Endothelial cell of umbilical vein (primary cell): ENCODE measurements around the gene PTGFRN. TPM values are rescaled to one million over a fixed set of nuclear protein-coding genes. Genes with fewer than 3 reads are reported as not detected.

Source experiments
- BruUV-seq: library from RNA; stranded (reverse); fragments of 400-500 nt; replicated peaks from 2 replicates; lab custom pipeline; 2021; lab: Mats Ljungman, UMichigan
- CTCF ChIA-PET: fragments of 300-600, 350-600 bp; sonication (Branson Sonifier 250); formaldehyde crosslinking; loops from one replicate; lab custom pipeline; 2021; ENCODE audit warnings: antibody characterized with exemption, inconsistent platforms; lab: Charles Lee
- POLR2A ChIA-PET: fragments of 300-600, 350-600 bp; sonication (Branson Sonifier 250); formaldehyde crosslinking; loops from one replicate; lab custom pipeline; 2021; ENCODE audit warnings: antibody characterized with exemption, inconsistent platforms; lab: Charles Lee
- DNase-seq: peaks from one replicate; pipeline ENCODE4 v3.0.0-alpha.2; 2011; ENCODE audit warnings: low read depth, low spot score
- FAIRE-seq: peaks from 2 replicates; lab custom pipeline; 2011; peaks lifted over from hg19 to GRCh38; lab: Jason Lieb, UNC
- H2AFZ ChIP-seq: 2 replicates; pipeline ENCODE4 v1.6.0; 2012; ENCODE audit warnings: low read depth, low read length, control low read depth, inconsistent platforms
- H3K27ac ChIP-seq: 2 replicates; pipeline ENCODE4 v1.5.1; 2011; ENCODE audit warnings: low read depth, mild to moderate bottlenecking, control low read depth, low read length, moderate library complexity; ENCODE audit not compliant: insufficient read depth
- H3K27me3 ChIP-seq, 2 experiments: 2 replicates each; pipeline versions ENCODE4 v1.6.0 to v1.6.1; 2011; ENCODE audit warnings: low read length in 2 of 2, mixed read lengths in 1 of 2; ENCODE audit not compliant: control insufficient read depth in 2 of 2, insufficient read depth in 2 of 2
- H3K36me3 ChIP-seq, 2 experiments: 2 replicates in 1 of 2; 3 replicates in 1 of 2; pipeline ENCODE4 v1.5.1; 2011; ENCODE audit warnings: low read length in 2 of 2, mild to moderate bottlenecking in 1 of 2, moderate library complexity in 1 of 2; ENCODE audit not compliant: control insufficient read depth in 2 of 2, insufficient read depth in 2 of 2; ENCODE audit errors: extremely low read depth in 1 of 2
- H3K4me1 ChIP-seq: 3 replicates; pipeline ENCODE4 v1.5.1; 2011; ENCODE audit warnings: mild to moderate bottlenecking, low read length; ENCODE audit not compliant: control insufficient read depth, insufficient read depth; ENCODE audit errors: extremely low read depth
- H3K4me2 ChIP-seq: 2 replicates; pipeline ENCODE4 v1.6.1; 2011; ENCODE audit warnings: low read length, control low read depth, mixed read lengths; ENCODE audit not compliant: insufficient read depth
- H3K4me3 ChIP-seq, 3 experiments: fragments of 200-600 bp in 1 of 3; sonication (generic), shearing (Covaris generic) in 1 of 3; replicated peaks in 1 of 3; 2 replicates each; pipeline ENCODE4 v1.5.1; 2011 to 2016; ENCODE audit warnings: control low read depth in 3 of 3, low read length in 3 of 3, mild to moderate bottlenecking in 2 of 3, inconsistent platforms in 1 of 3, low read depth in 1 of 3, moderate library complexity in 1 of 3; ENCODE audit not compliant: insufficient read depth in 1 of 3
- H3K79me2 ChIP-seq: 2 replicates; pipeline ENCODE4 v1.6.0; 2012; ENCODE audit warnings: low read length, inconsistent platforms; ENCODE audit not compliant: control insufficient read depth, insufficient read depth
- H3K9ac ChIP-seq: replicated peaks from 2 replicates; pipeline ENCODE3; 2011; ENCODE audit warnings: low read length, control low read depth; ENCODE audit not compliant: insufficient read depth; ENCODE audit errors: extremely low read depth
- H3K9me1 ChIP-seq: replicated peaks from 3 replicates; pipeline ENCODE4 v1.6.0; 2011; ENCODE audit warnings: mild to moderate bottlenecking, low read length; ENCODE audit not compliant: control insufficient read depth, insufficient read depth; ENCODE audit errors: extremely low read depth
- H3K9me3 ChIP-seq: replicated peaks from 2 replicates; pipeline ENCODE4 v1.5.1; 2012; ENCODE audit warnings: low read length, inconsistent platforms; ENCODE audit not compliant: control insufficient read depth, insufficient read depth
- H4K20me1 ChIP-seq: replicated peaks from 2 replicates; pipeline ENCODE3; 2011; ENCODE audit warnings: mild to moderate bottlenecking, low read length; ENCODE audit not compliant: control insufficient read depth, insufficient read depth; ENCODE audit errors: extremely low read depth
- CTCF ChIP-seq, 2 donors: IDR thresholded peaks; 1 replicate in 1 of 2; 2 replicates in 1 of 2; pipeline ENCODE4 v1.5.1; 2011; ENCODE audit warnings: low read length in 2 of 2, mild to moderate bottlenecking in 2 of 2, moderate library complexity in 2 of 2, control low read depth in 1 of 2, inconsistent platforms in 1 of 2, low read depth in 1 of 2; ENCODE audit not compliant: insufficient read depth in 1 of 2; ENCODE audit errors: extremely low read depth in 1 of 2
- EZH2 ChIP-seq: IDR thresholded peaks from 2 replicates; pipeline ENCODE4 v1.6.1; 2012; ENCODE audit warnings: borderline replicate concordance, low read depth, mild to moderate bottlenecking, moderate library complexity, low read length, inconsistent platforms; ENCODE audit not compliant: severe bottlenecking
- FOS ChIP-seq: IDR thresholded peaks from 2 replicates; pipeline ENCODE4 v1.6.1; 2011; ENCODE audit warnings: mild to moderate bottlenecking, low read length, moderate library complexity, borderline replicate concordance; ENCODE audit not compliant: insufficient read depth
- GATA2 ChIP-seq: IDR thresholded peaks from 2 replicates; pipeline ENCODE4 v1.7.0; 2011; ENCODE audit warnings: low read depth, mild to moderate bottlenecking, moderate library complexity, mixed read lengths, low read length; ENCODE audit not compliant: insufficient read length, insufficient read depth
- JUN ChIP-seq: IDR thresholded peaks from 2 replicates; pipeline ENCODE4 v1.6.1; 2011; ENCODE audit warnings: borderline replicate concordance, low read depth; ENCODE audit not compliant: insufficient read length, insufficient read depth
- MAX ChIP-seq: IDR thresholded peaks from 2 replicates; pipeline ENCODE4 v1.6.1; 2011; ENCODE audit not compliant: insufficient read depth, insufficient read length
- MYC ChIP-seq: IDR thresholded peaks from one replicate; pipeline ENCODE4 v1.6.1; 2011; ENCODE audit warnings: mild to moderate bottlenecking, low read depth, low read length
- POLR2A ChIP-seq: IDR thresholded peaks from 2 replicates; pipeline ENCODE4 v1.6.1; 2012; ENCODE audit warnings: low read depth, mild to moderate bottlenecking, control low read depth, low read length
- POLR2AphosphoS5 ChIP-seq: IDR thresholded peaks from 2 replicates; pipeline ENCODE4 v1.6.1; 2012; ENCODE audit warnings: low read depth, mild to moderate bottlenecking, control low read depth, low read length, moderate library complexity; ENCODE audit not compliant: insufficient read depth
- dilution Hi-C: fragments of 300-500 bp; cut with MboI; formaldehyde crosslinking; loops from one replicate; pipeline ENCODE4 v1.15.0; 2019; ENCODE audit warnings: low sequenced_read_pairs; ENCODE audit not compliant: extremely low pct_ligation_motif_present
- intact Hi-C: fragments of 100-400 bp; cut with micrococcal nuclease; formaldehyde crosslinking; loops from one replicate; pipeline ENCODE4 v1.10.0; 2022
- polyA plus RNA-seq, 4 experiments: library from polyadenylated mRNA; depleted of rRNA in 3 of 4; stranded (reverse) in 3 of 4; unstranded in 1 of 4; fragments of >200 nt; gene quantifications; 2 replicates each; pipeline versions ENCODE4 v1.2.1 to v1.2.3, GENCODE V29; 2011 to 2012; ENCODE audit warnings: missing spikeins in 1 of 4
- total RNA-seq: library from RNA; stranded (reverse); gene quantifications from 2 replicates; pipeline ENCODE4 v1.2.3, GENCODE V29; 2021

Gene PTGFRN
- total and polyA plus RNA-seq, 2 donors (not counting 3 experiments of a cell fraction or from before 2014, with no cell fraction given), result 39.6 to 60.7 TPM

- ChIA-PET POLR2A (no interaction called here), CTCF (no interaction called here)
- peaks cover 17% of the 10 kb centered on the region for H3K4me1 ChIP-seq
- no peak overlapping the region for H3K4me2 ChIP-seq
- H2AFZ ChIP-seq, result no peak overlapping the region
- no peak overlapping the region for H3K4me3 ChIP-seq
- no peaks in the 10 kb centered on the region for H4K20me1 ChIP-seq
- no peaks in the 10 kb centered on the region for H3K9me1 ChIP-seq
- BruUV-seq, result no TSS peak
- dilution Hi-C loops (no loop called here), intact Hi-C loops (no loop called here)
- no peak for FAIRE-seq
- H3K27ac ChIP-seq, result no peak overlapping the region
- H3K79me2 ChIP-seq, result no peaks in the 10 kb centered on the region
- DNase-seq, result no peak
- no peaks in the 10 kb centered on the region for H3K36me3 ChIP-seq
- no peaks in the 10 kb centered on the region for H3K9me3 ChIP-seq
- no peak for TF ChIP-seq EZH2
- TF ChIP-seq MYC, result no peak
- no peak for TF ChIP-seq POLR2A
- TF ChIP-seq MAX, result no peak
- TF ChIP-seq JUN, result no peak
- no peak for TF ChIP-seq CTCF (IDR thresholded peaks at IDR 0.05; ENCODE audit: extremely low read depth in 1 of 2, insufficient read depth in 1 of 2, low read depth in 1 of 2, low read length in 2 of 2)
- no peak for TF ChIP-seq POLR2AphosphoS5
- no peak for TF ChIP-seq GATA2
- TF ChIP-seq FOS, result no peak
- H3K9ac ChIP-seq, result no peak overlapping the region
- H3K27me3 ChIP-seq, result peaks cover 2% of the 10 kb centered on the region in 2 experiments
Observed at GRCh38 chr1:117022114-117022513, 112.4 kb downstream of the PTGFRN start.
